ENCODE results near the gene ARAP2.

Gene ARAP2

GRCh38 chr4:36079666-36080065 lies 164.6 kb downstream of the ARAP2 start:
- DNase-seq (ENCODE audit: insufficient read length) (no peak), FAIRE-seq (no peak)
- TF ChIP-seq POLR2A (IDR thresholded peaks at IDR 0.05; ENCODE audit: low read depth, low read length): no peak
- TF ChIP-seq POLR2AphosphoS5 (IDR thresholded peaks at IDR 0.05; ENCODE audit: low read depth, low read length): no peak
- TF ChIP-seq TAF1 (IDR thresholded peaks at IDR 0.05; ENCODE audit: borderline replicate concordance, low read depth, low read length): no peak

- FAIRE-seq (no peak), DNase-seq (ENCODE audit: insufficient read length) (no peak)
- no peak for TF ChIP-seq POLR2AphosphoS5 (IDR thresholded peaks at IDR 0.05; ENCODE audit: low read depth, low read length)
- no peak for TF ChIP-seq POLR2A (IDR thresholded peaks at IDR 0.05; ENCODE audit: low read depth, low read length)
- no peak for TF ChIP-seq TAF1 (IDR thresholded peaks at IDR 0.05; ENCODE audit: borderline replicate concordance, low read depth, low read length)
Observed at GRCh38 chr4:36078319-36078718, 166.0 kb downstream of the ARAP2 start.

GRCh38 chr4:36072529-36072928 lies 171.8 kb downstream of the ARAP2 start:
- TF ChIP-seq POLR2A (IDR thresholded peaks at IDR 0.05; ENCODE audit: low read depth, low read length) (no peak), TAF1 (IDR thresholded peaks at IDR 0.05; ENCODE audit: borderline replicate concordance, low read depth, low read length) (no peak), POLR2AphosphoS5 (IDR thresholded peaks at IDR 0.05; ENCODE audit: low read depth, low read length) (no peak)
- no peak for FAIRE-seq
- DNase-seq (ENCODE audit: insufficient read length): no peak

GRCh38 chr4:36067116-36067515 lies 177.2 kb downstream of the ARAP2 start:
- no peak for TF ChIP-seq POLR2A (IDR thresholded peaks at IDR 0.05; ENCODE audit: low read depth, low read length)
- TF ChIP-seq TAF1 (IDR thresholded peaks at IDR 0.05; ENCODE audit: borderline replicate concordance, low read depth, low read length): no peak
- TF ChIP-seq POLR2AphosphoS5 (IDR thresholded peaks at IDR 0.05; ENCODE audit: low read depth, low read length): no peak
- no peak for DNase-seq (ENCODE audit: insufficient read length)
- no peak for FAIRE-seq

GRCh38 chr4:36065274-36065871 lies 178.9 kb downstream of the ARAP2 start:
- no peak for TF ChIP-seq TAF1 (IDR thresholded peaks at IDR 0.05; ENCODE audit: borderline replicate concordance, low read depth, low read length)
- TF ChIP-seq POLR2AphosphoS5 (IDR thresholded peaks at IDR 0.05; ENCODE audit: low read depth, low read length): no peak
- no peak for TF ChIP-seq POLR2A (IDR thresholded peaks at IDR 0.05; ENCODE audit: low read depth, low read length)
- DNase-seq (ENCODE audit: insufficient read length) (no peak), FAIRE-seq (no peak)

GRCh38 chr4:36064117-36064516 lies 180.2 kb downstream of the ARAP2 start:
- DNase-seq (ENCODE audit: insufficient read length) (no peak), FAIRE-seq (no peak)
- no peak for TF ChIP-seq POLR2A (IDR thresholded peaks at IDR 0.05; ENCODE audit: low read depth, low read length)
- TF ChIP-seq TAF1 (IDR thresholded peaks at IDR 0.05; ENCODE audit: borderline replicate concordance, low read depth, low read length): no peak
- no peak for TF ChIP-seq POLR2AphosphoS5 (IDR thresholded peaks at IDR 0.05; ENCODE audit: low read depth, low read length)

- no peak for FAIRE-seq
- DNase-seq (ENCODE audit: insufficient read length): no peak
- TF ChIP-seq TAF1 (IDR thresholded peaks at IDR 0.05; ENCODE audit: borderline replicate concordance, low read depth, low read length) (no peak), POLR2A (IDR thresholded peaks at IDR 0.05; ENCODE audit: low read depth, low read length) (no peak), POLR2AphosphoS5 (IDR thresholded peaks at IDR 0.05; ENCODE audit: low read depth, low read length) (no peak)
Observed at GRCh38 chr4:36056136-36056535, 188.2 kb downstream of the ARAP2 start.

- no peak for TF ChIP-seq POLR2AphosphoS5 (IDR thresholded peaks at IDR 0.05; ENCODE audit: low read depth, low read length)
- no peak for TF ChIP-seq TAF1 (IDR thresholded peaks at IDR 0.05; ENCODE audit: borderline replicate concordance, low read depth, low read length)
- FAIRE-seq: no peak
- no peak for DNase-seq (ENCODE audit: insufficient read length)
Observed at GRCh38 chr4:36054694-36055422, 189.5 kb downstream of the ARAP2 start.

GRCh38 chr4:36053930-36054329 lies 190.4 kb downstream of the ARAP2 start:
- no peak for DNase-seq (ENCODE audit: insufficient read length)
- FAIRE-seq: no peak
- TF ChIP-seq TAF1 (IDR thresholded peaks at IDR 0.05; ENCODE audit: borderline replicate concordance, low read depth, low read length) (no peak), POLR2AphosphoS5 (IDR thresholded peaks at IDR 0.05; ENCODE audit: low read depth, low read length) (no peak), POLR2A (IDR thresholded peaks at IDR 0.05; ENCODE audit: low read depth, low read length) (no peak)

- no peak for TF ChIP-seq TAF1 (IDR thresholded peaks at IDR 0.05; ENCODE audit: borderline replicate concordance, low read depth, low read length)
- TF ChIP-seq POLR2AphosphoS5 (IDR thresholded peaks at IDR 0.05; ENCODE audit: low read depth, low read length): no peak
- TF ChIP-seq POLR2A (IDR thresholded peaks at IDR 0.05; ENCODE audit: low read depth, low read length): no peak
- DNase-seq (ENCODE audit: insufficient read length) (no peak), FAIRE-seq (no peak)
Observed at GRCh38 chr4:36051634-36052033, 192.7 kb downstream of the ARAP2 start.

- TF ChIP-seq POLR2AphosphoS5 (IDR thresholded peaks at IDR 0.05; ENCODE audit: low read depth, low read length): no peak
- no peak for TF ChIP-seq POLR2A (IDR thresholded peaks at IDR 0.05; ENCODE audit: low read depth, low read length)
- TF ChIP-seq TAF1 (IDR thresholded peaks at IDR 0.05; ENCODE audit: borderline replicate concordance, low read depth, low read length): no peak
- FAIRE-seq: no peak
- DNase-seq (ENCODE audit: insufficient read length): no peak
Observed at GRCh38 chr4:36046026-36046425, 198.3 kb downstream of the ARAP2 start.

GRCh38 chr4:36043901-36044300 lies 200.4 kb downstream of the ARAP2 start:
- no peak for DNase-seq (ENCODE audit: insufficient read length)
- TF ChIP-seq TAF1 (IDR thresholded peaks at IDR 0.05; ENCODE audit: borderline replicate concordance, low read depth, low read length) (no peak), POLR2A (IDR thresholded peaks at IDR 0.05; ENCODE audit: low read depth, low read length) (no peak), POLR2AphosphoS5 (IDR thresholded peaks at IDR 0.05; ENCODE audit: low read depth, low read length) (no peak)
- no peak for FAIRE-seq
